A549 (cell line): ENCODE data around the gene METTL23. TPM values are rescaled to one million over a fixed set of nuclear protein-coding genes. Genes with fewer than 3 reads are reported as not detected.

Experiments used
- ATAC-seq, 2 experiments: fragments of 200-7000 bp in 1 of 2; fragments of >200 bp in 1 of 2; cut with Nextera tagmentation in 1 of 2; cut with Tn5 transposase in 1 of 2; 3 replicates each; pipeline versions ENCODE4 v1.8.0 to v1.9.1; 2018 to 2020; ENCODE audit warnings: mild to moderate bottlenecking in 1 of 2, moderate library complexity in 1 of 2
- CTCF ChIA-PET: fragments of 300-600 bp; sonication (Branson Sonifier 250); formaldehyde crosslinking; extraction: SDS; loops from one replicate; lab custom pipeline; 2021; ENCODE audit warnings: antibody characterized with exemption, inconsistent platforms; lab: Yijun Ruan, JAX
- POLR2A ChIA-PET: fragments of 350-600 bp; formaldehyde crosslinking; extraction: SDS; loops from one replicate; lab custom pipeline; 2021; ENCODE audit warnings: antibody characterized with exemption, inconsistent platforms; lab: Yijun Ruan, JAX
- DNase-seq, 2 experiments: peaks; one replicate each; pipeline versions ENCODE4 v3.0.0 to v3.0.0-alpha.2; 2011 to 2016; ENCODE audit warnings: low read depth in 1 of 2, low spot score in 1 of 2
- FAIRE-seq: peaks from 2 replicates; lab custom pipeline; 2011; peaks lifted over from hg19 to GRCh38; lab: Jason Lieb, UNC
- H3K27ac ChIP-seq, 2 experiments: fragments of >200 bp; sonication (Bioruptor Twin); formaldehyde crosslinking; 3 replicates each; pipeline ENCODE4 v1.5.1; 2016 to 2017
- H3K4me1 ChIP-seq: fragments of >200 bp; sonication (Bioruptor Twin); formaldehyde crosslinking; 3 replicates; pipeline ENCODE4 v1.6.1; 2016
- H3K4me2 ChIP-seq: fragments of >200 bp; sonication (Bioruptor Twin); formaldehyde crosslinking; 3 replicates; pipeline ENCODE4 v1.6.1; 2016
- H3K4me3 ChIP-seq: fragments of >200 bp; sonication (Bioruptor Twin); formaldehyde crosslinking; 3 replicates; pipeline ENCODE4 v1.5.1; 2016
- H3K9me3 ChIP-seq: fragments of >200 bp; sonication (Bioruptor Twin); formaldehyde crosslinking; 3 replicates; pipeline ENCODE4 v1.6.1; 2016
- CBX2 ChIP-seq: fragments of 200-600 bp; sonication (generic); IDR thresholded peaks from 2 replicates; pipeline ENCODE4 v1.6.1; 2016; ENCODE audit warnings: low read depth, mild to moderate bottlenecking, borderline replicate concordance
- CBX8 ChIP-seq: fragments of 200-600 bp; sonication (generic); IDR thresholded peaks from 2 replicates; pipeline ENCODE4 v1.6.1; 2016
- GATA3 ChIP-seq: IDR thresholded peaks from 2 replicates; pipeline ENCODE4 v1.6.1; 2012; ENCODE audit warnings: borderline replicate concordance
- HEYL ChIP-seq: fragments of 250-450 bp; sonication (Bioruptor Pico); IDR thresholded peaks from 2 replicates; pipeline ENCODE4 v1.8.0; 2021; ENCODE audit warnings: mild to moderate bottlenecking, moderate library complexity
- HOXA7 ChIP-seq: fragments of 250-450 bp; sonication (Bioruptor Pico); IDR thresholded peaks from 2 replicates; pipeline ENCODE4 v1.5.0; 2020; ENCODE audit warnings: mild to moderate bottlenecking, moderate library complexity
- JUN ChIP-seq, 2 experiments: fragments of >200 bp; sonication (Bioruptor Twin); formaldehyde crosslinking; IDR thresholded peaks; 2 replicates in 1 of 2; 3 replicates in 1 of 2; pipeline ENCODE4 v1.6.1; 2016 to 2017
- JUNB ChIP-seq: fragments of >200 bp; sonication (Bioruptor Twin); formaldehyde crosslinking; IDR thresholded peaks from 2 replicates; pipeline ENCODE4 v1.6.1; 2016
- KDM1A ChIP-seq: fragments of 200-600 bp; sonication (generic); IDR thresholded peaks from 2 replicates; pipeline ENCODE4 v1.6.1; 2016; ENCODE audit warnings: low read depth, mild to moderate bottlenecking
- KDM5A ChIP-seq: fragments of 200-600 bp; sonication (generic); IDR thresholded peaks from 2 replicates; pipeline ENCODE4 v1.6.1; 2016; ENCODE audit warnings: antibody characterized with exemption, mild to moderate bottlenecking
- MAZ ChIP-seq: fragments of 150-350 bp; IDR thresholded peaks from 2 replicates; pipeline ENCODE4 v1.6.1; 2014; ENCODE audit warnings: antibody characterized with exemption, low read depth, low read length, borderline replicate concordance
- MYC ChIP-seq: IDR thresholded peaks from 2 replicates; pipeline ENCODE4 v1.6.1; 2012; ENCODE audit warnings: mild to moderate bottlenecking, inconsistent platforms, low read length, improper control_type of control experiment, borderline replicate concordance
- NFE2L2 ChIP-seq: fragments of 150-350 bp; conservative IDR thresholded peaks from 2 replicates; pipeline ENCODE4 v1.6.1; 2014; ENCODE audit warnings: low read length
- SMC3 ChIP-seq: fragments of >200 bp; sonication (Bioruptor Twin); formaldehyde crosslinking; IDR thresholded peaks from 3 replicates; pipeline ENCODE4 v1.6.1; 2018; ENCODE audit warnings: inconsistent platforms
- TFCP2L1 ChIP-seq: fragments of 250-450 bp; sonication (Bioruptor Pico); IDR thresholded peaks from 2 replicates; pipeline ENCODE4 v1.5.0; 2021; ENCODE audit warnings: mild to moderate bottlenecking
- ZC3H11A ChIP-seq: fragments of 450-650 bp; IDR thresholded peaks from 2 replicates; pipeline ENCODE4 v1.6.1; 2014; ENCODE audit warnings: antibody characterized with exemption, mild to moderate bottlenecking
- ZNF302 ChIP-seq: fragments of 250-450 bp; sonication (Bioruptor Pico); IDR thresholded peaks from 2 replicates; pipeline ENCODE4 v1.9.0; 2021; ENCODE audit warnings: inconsistent platforms, mild to moderate bottlenecking, moderate library complexity
- WGBS: methylation state at CpG from one replicate; pipeline ENCODE4 v1.1.6; 2017; ENCODE audit errors: missing lambda C conversion rate; 5-methylcytosine and 5-hydroxymethylcytosine counted together
- polyA plus RNA-seq, 4 experiments: library from polyadenylated mRNA; depleted of rRNA in 3 of 4; stranded (reverse); fragments of >200 nt; fragmentation: RNase III in 1 of 4; extraction: RNeasy Plus Mini Kit Qiagen cat#74134 plus additional on column Dnase treatment in 1 of 4; gene quantifications; 2 replicates in 3 of 4; 3 replicates in 1 of 4; pipeline ENCODE4 v1.2.3, GENCODE V29; 2011 to 2017
- TF ChIP-seq, protein P1 (sequence below): fragments of 250-450 bp; sonication (Bioruptor Pico); IDR thresholded peaks from 2 replicates; pipeline ENCODE4 v1.5.0; 2021; ENCODE audit warnings: mild to moderate bottlenecking, moderate library complexity, borderline replicate concordance
- TF ChIP-seq, protein P2 (sequence below): fragments of 150-350 bp; IDR thresholded peaks from 2 replicates; pipeline ENCODE4 v1.6.1; 2014; ENCODE audit warnings: low read depth, mild to moderate bottlenecking, low read length
- TF ChIP-seq, protein P3 (sequence below): IDR thresholded peaks from 2 replicates; pipeline ENCODE4 v1.6.1; 2012
- TF ChIP-seq, protein P4 (sequence below): IDR thresholded peaks from 2 replicates; pipeline ENCODE4 v1.6.1; 2012
- TF ChIP-seq, protein P5 (sequence below): fragments of 200-600 bp; sonication (generic); IDR thresholded peaks from 2 replicates; pipeline ENCODE4 v1.6.1; 2016; ENCODE audit warnings: antibody characterized with exemption, mild to moderate bottlenecking, moderate library complexity
- TF ChIP-seq, protein P6 (sequence below): fragments of 450-650 bp; IDR thresholded peaks from 2 replicates; pipeline ENCODE4 v1.6.1; 2014; ENCODE audit warnings: antibody characterized with exemption

The METTL23 gene
- polyA plus RNA-seq, 2 of the 4 experiments (the other 2 are of a cell fraction): 64.9 to 120 TPM

DNA sequence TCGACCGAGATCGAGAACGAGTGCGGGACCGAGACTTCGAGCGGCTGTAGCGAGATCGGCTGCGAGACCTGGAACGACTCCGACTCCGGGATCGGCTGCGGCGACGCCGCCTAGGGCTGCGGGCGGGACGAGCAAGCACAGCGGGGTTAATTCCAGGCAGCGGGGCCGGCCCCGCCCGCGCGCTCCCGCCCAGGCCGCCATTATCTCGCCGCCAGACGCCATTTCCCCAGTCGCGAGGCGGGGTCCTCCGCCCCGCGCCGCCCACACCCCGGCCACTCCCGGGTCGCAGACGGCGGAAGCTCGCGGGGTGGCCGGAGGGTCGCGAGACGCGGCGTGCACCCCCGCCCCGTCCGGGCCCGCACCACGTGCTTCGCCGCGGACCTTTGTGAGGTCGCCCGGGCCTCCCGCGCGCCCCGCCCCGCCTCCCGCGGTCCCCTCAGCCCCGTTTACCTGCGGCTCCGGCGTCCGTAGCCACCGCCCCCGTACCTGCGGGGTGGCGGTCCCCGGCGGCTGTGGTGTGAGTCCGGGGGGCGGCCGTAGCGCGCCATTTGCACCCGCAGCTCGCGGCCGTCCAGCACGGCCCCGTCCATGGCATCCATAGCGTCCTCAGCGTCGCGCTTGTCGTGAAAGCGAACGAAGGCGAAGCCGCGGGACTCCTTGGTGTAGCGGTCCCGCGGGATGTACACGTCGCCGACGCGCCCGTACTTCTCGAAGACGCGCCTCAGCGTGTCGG, 9.9 kb downstream of the METTL23 start:
- POLR2A ChIA-PET: interaction anchor here (0.6 to 2.7 kb wide), 4 partner anchors 9 to 59 kb away, joined by 3 to 10 read pairs (median 6); partner anchors contain the start of genes JMJD6 and METTL23
- peak; percentile 26 to 44 for ATAC-seq

DNA sequence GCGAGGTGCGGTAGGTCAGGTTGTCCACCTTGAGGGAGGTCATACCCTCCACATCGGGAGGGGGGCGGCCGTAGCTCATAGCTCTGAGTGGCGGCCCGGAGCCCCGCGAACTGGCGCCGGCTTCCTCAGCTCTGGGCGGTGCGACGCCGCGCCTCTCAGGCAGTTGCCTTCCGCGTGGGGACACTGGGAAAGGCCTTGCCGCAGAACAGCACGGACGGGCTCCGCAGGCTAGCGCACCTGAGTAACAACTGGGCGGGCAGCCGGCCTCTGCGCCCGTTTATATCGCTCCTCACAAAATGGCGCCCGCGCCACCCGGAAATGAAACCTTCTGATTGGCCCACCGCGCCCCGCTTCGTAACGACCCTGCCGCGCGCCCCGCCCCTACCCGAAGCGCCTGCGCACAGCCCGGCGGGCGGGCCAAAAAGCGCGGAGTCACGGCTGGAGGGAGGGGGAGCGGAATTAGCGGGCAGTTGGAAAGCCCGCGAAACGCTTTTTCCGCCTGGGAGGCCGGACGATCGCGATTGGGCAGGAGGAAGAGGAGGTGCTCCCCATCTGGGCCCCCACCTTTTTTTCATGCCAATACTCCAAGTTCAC, 10.5 kb downstream of the METTL23 start, which contains the start of gene SRSF2:
TSS of gene SRSF2 (minus strand) at position 250 of the 594 bp plus-strand sequence. CDS start at position 79, 171 bp downstream.
- DNase-seq (peak; percentile 96 to 99), ATAC-seq (peak; percentile 71 to 84), FAIRE-seq (no peak)
- Histone ChIP-seq H3K4me1 (peaks cover 37% of the 10 kb centered on the region), H3K4me3 (peak within 1 kb of the TSS; percentile 95), H3K9me3 (no peaks in the 10 kb centered on the region), H3K4me2 (peak within 1 kb of the TSS; percentile 90), H3K27ac (peak within 1 kb of the TSS; percentile 97 to 98)
- ChIA-PET POLR2A (interaction anchor here (0.6 to 2.7 kb wide), 6 partner anchors 9 to 319 kb away, joined by 3 to 10 read pairs (median 4); partner anchors contain the start of genes JMJD6 and METTL23), CTCF (interaction anchor here (0.7 to 5.3 kb wide), 4 partner anchors 10 to 23 kb away, joined by 3 to 31 read pairs (median 8); partner anchors contain the start of gene METTL23)
- 1% methylated on average over 42 of the region's 60 CpGs for WGBS
- peak; percentile 28; the same call in 1 of the 2 replicates for TF ChIP-seq GATA3
- no peak; the same call in 1 of the 2 replicates for TF ChIP-seq ZC3H11A
- TF ChIP-seq JUNB: no peak
- TF ChIP-seq ZNF302 (CRISPR knock-in tag): no peak
- TF ChIP-seq, protein P1, sequence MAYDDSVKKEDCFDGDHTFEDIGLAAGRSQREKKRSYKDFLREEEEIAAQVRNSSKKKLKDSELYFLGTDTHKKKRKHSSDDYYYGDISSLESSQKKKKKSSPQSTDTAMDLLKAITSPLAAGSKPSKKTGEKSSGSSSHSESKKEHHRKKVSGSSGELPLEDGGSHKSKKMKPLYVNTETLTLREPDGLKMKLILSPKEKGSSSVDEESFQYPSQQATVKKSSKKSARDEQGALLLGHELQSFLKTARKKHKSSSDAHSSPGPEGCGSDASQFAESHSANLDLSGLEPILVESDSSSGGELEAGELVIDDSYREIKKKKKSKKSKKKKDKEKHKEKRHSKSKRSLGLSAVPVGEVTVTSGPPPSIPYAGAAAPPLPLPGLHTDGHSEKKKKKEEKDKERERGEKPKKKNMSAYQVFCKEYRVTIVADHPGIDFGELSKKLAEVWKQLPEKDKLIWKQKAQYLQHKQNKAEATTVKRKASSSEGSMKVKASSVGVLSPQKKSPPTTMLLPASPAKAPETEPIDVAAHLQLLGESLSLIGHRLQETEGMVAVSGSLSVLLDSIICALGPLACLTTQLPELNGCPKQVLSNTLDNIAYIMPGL (CRISPR knock-in tag): no peak
- TF ChIP-seq JUN (IDR thresholded peaks at IDR 0.05): peak; percentile 97 to 100
- TF ChIP-seq, protein P2, sequence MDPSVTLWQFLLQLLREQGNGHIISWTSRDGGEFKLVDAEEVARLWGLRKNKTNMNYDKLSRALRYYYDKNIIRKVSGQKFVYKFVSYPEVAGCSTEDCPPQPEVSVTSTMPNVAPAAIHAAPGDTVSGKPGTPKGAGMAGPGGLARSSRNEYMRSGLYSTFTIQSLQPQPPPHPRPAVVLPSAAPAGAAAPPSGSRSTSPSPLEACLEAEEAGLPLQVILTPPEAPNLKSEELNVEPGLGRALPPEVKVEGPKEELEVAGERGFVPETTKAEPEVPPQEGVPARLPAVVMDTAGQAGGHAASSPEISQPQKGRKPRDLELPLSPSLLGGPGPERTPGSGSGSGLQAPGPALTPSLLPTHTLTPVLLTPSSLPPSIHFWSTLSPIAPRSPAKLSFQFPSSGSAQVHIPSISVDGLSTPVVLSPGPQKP: no peak
- no peak for TF ChIP-seq SMC3
- peak; percentile 93 for TF ChIP-seq NFE2L2
- TF ChIP-seq HOXA7 (CRISPR knock-in tag): peak; percentile 84
- TF ChIP-seq TFCP2L1 (CRISPR knock-in tag): 0 out of 2 replicates have a peak, but pooled peaks have one; percentile 62
- TF ChIP-seq, protein P3, sequence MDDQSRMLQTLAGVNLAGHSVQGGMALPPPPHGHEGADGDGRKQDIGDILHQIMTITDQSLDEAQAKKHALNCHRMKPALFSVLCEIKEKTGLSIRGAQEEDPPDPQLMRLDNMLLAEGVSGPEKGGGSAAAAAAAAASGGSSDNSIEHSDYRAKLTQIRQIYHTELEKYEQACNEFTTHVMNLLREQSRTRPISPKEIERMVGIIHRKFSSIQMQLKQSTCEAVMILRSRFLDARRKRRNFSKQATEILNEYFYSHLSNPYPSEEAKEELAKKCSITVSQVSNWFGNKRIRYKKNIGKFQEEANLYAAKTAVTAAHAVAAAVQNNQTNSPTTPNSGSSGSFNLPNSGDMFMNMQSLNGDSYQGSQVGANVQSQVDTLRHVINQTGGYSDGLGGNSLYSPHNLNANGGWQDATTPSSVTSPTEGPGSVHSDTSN: peak; percentile 83; the same call in 1 of the 2 replicates

More for the DNA sequence above, 9.9 kb downstream of the METTL23 start:
- Histone ChIP-seq H3K4me3 (peak overlapping the region; percentile 95), H3K4me1 (peaks cover 37% of the 10 kb centered on the region), H3K27ac (peak overlapping the region; percentile 97 to 98), H3K4me2 (peak overlapping the region; percentile 86), H3K9me3 (no peaks in the 10 kb centered on the region)
- 1% methylated on average over 61 of the region's 117 CpGs for WGBS
- FAIRE-seq: no peak
- DNase-seq: peak in 1 of 2 experiments; percentile 62
- CTCF ChIA-PET: interaction anchor here (1.1 to 5.3 kb wide), 3 partner anchors 9 to 21 kb away, joined by 4 to 31 read pairs (median 11); partner anchors contain the start of gene METTL23
- TF ChIP-seq TFCP2L1 (CRISPR knock-in tag) (peak; percentile 56; the same call in 1 of the 2 replicates), HOXA7 (CRISPR knock-in tag) (peak; percentile 62; the same call in 1 of the 2 replicates), KDM5A (peak; percentile 28; the same call in 1 of the 2 replicates), MAZ (peak; percentile 57; the same call in 1 of the 2 replicates), HEYL (CRISPR knock-in tag) (no peak), SMC3 (no peak), JUN (IDR thresholded peaks at IDR 0.05) (peak in 1 of 2 experiments; percentile 13; a peak in 2 of 5 replicates), CBX8 (no peak), JUNB (no peak), CBX2 (no peak), MYC (peak; percentile 63), KDM1A (no peak)
- TF ChIP-seq, protein P3: peak; percentile 7; the same call in 1 of the 2 replicates
- TF ChIP-seq, protein P4, sequence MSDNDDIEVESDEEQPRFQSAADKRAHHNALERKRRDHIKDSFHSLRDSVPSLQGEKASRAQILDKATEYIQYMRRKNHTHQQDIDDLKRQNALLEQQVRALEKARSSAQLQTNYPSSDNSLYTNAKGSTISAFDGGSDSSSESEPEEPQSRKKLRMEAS: no peak; the same call in 1 of the 2 replicates
- TF ChIP-seq, protein P5, sequence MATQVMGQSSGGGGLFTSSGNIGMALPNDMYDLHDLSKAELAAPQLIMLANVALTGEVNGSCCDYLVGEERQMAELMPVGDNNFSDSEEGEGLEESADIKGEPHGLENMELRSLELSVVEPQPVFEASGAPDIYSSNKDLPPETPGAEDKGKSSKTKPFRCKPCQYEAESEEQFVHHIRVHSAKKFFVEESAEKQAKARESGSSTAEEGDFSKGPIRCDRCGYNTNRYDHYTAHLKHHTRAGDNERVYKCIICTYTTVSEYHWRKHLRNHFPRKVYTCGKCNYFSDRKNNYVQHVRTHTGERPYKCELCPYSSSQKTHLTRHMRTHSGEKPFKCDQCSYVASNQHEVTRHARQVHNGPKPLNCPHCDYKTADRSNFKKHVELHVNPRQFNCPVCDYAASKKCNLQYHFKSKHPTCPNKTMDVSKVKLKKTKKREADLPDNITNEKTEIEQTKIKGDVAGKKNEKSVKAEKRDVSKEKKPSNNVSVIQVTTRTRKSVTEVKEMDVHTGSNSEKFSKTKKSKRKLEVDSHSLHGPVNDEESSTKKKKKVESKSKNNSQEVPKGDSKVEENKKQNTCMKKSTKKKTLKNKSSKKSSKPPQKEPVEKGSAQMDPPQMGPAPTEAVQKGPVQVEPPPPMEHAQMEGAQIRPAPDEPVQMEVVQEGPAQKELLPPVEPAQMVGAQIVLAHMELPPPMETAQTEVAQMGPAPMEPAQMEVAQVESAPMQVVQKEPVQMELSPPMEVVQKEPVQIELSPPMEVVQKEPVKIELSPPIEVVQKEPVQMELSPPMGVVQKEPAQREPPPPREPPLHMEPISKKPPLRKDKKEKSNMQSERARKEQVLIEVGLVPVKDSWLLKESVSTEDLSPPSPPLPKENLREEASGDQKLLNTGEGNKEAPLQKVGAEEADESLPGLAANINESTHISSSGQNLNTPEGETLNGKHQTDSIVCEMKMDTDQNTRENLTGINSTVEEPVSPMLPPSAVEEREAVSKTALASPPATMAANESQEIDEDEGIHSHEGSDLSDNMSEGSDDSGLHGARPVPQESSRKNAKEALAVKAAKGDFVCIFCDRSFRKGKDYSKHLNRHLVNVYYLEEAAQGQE: no peak; the same call in 1 of the 2 replicates
- TF ChIP-seq, protein P6, sequence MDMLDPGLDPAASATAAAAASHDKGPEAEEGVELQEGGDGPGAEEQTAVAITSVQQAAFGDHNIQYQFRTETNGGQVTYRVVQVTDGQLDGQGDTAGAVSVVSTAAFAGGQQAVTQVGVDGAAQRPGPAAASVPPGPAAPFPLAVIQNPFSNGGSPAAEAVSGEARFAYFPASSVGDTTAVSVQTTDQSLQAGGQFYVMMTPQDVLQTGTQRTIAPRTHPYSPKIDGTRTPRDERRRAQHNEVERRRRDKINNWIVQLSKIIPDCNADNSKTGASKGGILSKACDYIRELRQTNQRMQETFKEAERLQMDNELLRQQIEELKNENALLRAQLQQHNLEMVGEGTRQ: no peak
